Femur (tissue), 1 donor: ENCODE results near the gene CTDSP2.
"Not testable (repeated sequence)": the region's sequence is repeated elsewhere in the genome, so short reads cannot be mapped to it uniquely, and the experiment has no call there.

Source experiments
- DNase-seq: peaks from one replicate; pipeline ENCODE4 v3.0.0-alpha.2; 2017

The CTDSP2 gene, protein sequence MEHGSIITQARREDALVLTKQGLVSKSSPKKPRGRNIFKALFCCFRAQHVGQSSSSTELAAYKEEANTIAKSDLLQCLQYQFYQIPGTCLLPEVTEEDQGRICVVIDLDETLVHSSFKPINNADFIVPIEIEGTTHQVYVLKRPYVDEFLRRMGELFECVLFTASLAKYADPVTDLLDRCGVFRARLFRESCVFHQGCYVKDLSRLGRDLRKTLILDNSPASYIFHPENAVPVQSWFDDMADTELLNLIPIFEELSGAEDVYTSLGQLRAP

DNA sequence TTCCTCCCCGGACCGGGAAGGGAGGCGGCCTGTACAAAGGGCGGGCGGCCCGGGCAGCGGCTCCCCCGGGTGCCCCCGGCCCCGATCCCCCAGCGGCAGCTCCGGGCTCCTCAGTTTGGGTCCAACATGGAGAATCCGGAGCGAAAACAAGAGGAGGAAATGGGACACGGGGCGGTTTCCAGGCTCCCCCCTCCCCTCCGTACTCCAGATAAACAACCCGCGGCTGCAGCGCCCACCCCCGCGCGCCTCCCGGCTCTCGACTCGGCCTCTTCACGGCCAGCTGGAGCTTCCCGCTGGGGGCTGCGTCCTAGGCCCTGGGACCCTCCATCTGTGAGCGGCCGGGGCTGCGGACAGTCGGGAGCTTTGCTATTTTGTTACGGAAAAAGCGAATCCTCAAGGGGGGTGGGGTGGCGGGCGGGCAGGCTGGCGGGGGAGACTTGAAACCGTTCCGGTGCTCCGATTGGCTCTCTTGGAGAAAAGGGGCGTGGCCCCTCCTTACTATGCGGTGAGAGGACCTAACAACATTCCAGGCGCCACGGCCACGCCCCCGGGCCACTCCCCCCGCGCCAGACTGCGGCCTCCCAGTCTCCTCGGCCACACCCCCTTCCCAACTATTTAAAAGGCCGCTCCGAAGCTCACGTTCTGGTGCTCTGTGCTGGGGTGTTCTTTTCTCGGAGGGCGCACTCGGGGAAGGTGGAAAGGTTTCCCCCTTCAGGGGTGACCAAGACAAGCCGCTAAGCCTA lies at the start of gene CTDSP2:
Gene CTDSP2, minus strand, starts transcription at position 153 of the 743 bp plus-strand sequence. CDS start 294 bp downstream, outside the sequence.
- peak; percentile 99 for DNase-seq

DNA sequence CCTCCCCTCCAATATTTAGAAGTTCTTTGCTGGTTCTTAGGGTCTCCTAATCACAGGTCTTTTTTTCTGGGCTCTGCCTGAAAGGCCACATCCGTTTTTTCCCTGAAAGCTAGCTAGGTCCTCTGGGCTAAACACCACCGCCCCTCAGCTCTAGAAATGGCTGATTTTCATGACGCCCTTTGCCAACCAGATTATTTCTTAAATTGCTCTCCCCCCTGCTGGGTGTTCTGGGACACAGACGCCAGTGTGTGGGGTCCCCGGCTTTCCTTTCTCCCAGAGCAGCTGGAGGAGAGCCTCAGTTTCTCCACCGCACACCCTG lies 49.5 kb upstream of the CTDSP2 start:
- DNase-seq: peak; percentile 52

DNA sequence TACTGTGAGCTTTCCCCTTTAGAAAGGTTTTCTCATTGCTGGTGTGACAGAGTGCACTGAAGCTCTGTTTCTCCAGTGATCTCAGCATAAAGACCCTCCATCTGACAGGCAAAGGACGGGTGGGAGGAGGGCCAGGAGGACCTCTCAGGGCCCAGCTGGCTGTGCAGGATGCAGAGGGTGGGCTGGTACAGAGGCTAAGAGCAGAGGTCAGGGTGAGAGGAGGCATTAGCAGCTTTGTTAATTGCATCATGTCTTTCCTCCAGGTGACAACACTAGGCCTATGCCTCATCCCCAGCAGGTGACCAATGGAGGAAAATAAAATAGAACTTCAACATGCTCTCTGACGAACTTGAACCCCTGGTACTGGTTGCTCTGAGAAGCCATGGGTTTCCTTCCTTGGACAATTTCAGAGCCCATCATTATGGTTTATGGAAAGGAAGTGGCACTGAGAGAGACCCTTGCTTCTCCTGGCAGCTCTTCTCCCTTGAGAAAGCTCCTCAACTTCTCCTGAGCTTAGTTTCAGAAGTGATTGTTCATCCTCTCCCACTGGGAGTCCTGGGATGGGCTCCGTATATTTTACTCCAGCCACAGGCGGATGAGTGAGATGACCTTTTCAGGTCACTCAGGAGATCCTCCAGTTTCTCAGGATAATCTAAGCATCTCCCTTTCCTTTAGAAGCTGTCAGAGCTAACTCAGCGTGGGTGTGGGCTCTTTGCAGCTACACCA lies 49.0 kb upstream of the CTDSP2 start:
- no peak for DNase-seq

DNA sequence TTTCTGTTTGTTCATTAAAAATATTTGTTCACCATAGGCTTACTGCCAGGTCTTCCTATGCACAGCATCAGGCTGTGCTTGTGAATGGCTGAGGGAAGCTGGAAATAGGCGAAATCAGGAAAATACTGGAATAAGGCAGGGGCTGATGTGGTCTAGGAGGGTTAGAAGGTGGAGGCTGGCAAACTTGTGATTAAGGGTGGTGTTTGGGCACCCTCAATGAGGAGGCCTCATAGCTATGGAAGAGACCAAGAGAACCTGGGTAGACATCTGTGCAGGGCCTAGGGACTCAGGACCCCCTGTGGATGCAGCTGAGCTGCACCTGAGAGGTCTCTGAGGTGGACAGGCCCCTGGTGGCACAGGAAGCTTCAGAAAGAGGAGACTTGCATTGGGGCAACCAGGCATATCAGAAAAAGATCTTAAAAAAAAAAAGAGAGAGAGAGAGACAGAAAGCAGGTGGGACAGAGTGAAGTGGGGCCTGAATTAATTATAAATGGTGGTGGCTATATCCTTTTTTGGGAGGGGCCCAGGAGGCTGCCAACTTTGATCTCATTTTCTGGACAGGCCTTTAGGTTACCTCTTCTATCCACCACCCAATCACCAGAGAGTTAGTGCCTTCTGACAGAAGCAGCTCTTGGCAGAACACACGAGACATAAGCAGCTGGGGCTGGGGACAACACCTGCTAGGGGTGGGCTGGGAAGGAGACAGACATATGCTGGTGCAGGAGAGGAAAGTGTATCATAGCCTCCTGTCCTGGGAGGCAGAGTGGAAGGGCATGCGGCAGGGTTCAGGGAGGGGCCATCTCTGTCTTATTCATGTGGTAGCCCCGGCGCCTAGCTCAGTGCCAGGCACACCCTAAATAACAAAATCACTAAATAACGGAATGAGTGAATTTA lies 48.1 kb upstream of the CTDSP2 start:
- DNase-seq: peak; percentile 76

DNA sequence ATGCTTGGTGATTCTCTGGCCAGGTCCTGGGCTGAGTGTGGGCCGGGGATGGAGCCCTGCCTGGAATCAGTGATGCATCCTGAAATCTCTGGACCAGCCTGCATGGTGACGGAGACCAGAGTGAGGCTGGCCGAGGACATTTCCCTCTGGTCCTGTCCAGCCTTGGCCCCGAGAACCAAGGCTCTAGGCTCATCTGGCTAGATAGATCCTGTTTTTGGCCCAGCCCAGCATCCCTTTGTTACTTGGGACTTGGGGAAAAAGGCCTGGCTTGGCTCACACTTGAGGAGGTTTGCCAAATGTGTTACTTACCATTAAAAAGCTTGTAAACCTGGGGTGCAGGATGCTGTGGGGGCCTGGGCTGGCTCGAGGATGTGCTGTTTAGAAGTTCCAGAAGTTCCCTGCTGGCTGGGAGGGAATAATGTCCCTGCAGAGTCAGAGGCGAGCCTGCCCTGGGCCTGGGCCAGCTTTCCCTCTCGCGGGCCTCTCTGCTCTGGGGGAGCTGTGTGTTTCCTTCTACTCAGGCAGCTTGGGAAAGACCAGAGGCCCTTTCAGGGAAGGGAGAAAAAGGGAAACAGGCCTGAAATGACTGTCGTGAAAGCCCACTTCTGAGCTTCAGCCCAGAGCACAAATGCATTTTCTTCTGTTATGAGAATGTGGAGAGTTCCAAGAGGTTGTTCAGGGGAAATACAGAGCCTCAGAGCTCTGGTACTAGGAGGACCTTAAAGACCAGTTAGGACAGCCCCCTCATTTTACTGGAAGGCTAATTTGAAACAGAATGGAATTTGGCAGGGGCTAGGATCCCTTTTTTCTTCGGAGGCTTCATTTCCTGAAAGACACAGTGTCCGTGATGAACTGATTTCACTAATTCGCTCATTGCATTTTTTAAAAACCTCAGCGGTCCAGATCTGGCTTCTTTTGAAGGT lies 47.2 kb upstream of the CTDSP2 start:
- peak; percentile 98 for DNase-seq

DNA sequence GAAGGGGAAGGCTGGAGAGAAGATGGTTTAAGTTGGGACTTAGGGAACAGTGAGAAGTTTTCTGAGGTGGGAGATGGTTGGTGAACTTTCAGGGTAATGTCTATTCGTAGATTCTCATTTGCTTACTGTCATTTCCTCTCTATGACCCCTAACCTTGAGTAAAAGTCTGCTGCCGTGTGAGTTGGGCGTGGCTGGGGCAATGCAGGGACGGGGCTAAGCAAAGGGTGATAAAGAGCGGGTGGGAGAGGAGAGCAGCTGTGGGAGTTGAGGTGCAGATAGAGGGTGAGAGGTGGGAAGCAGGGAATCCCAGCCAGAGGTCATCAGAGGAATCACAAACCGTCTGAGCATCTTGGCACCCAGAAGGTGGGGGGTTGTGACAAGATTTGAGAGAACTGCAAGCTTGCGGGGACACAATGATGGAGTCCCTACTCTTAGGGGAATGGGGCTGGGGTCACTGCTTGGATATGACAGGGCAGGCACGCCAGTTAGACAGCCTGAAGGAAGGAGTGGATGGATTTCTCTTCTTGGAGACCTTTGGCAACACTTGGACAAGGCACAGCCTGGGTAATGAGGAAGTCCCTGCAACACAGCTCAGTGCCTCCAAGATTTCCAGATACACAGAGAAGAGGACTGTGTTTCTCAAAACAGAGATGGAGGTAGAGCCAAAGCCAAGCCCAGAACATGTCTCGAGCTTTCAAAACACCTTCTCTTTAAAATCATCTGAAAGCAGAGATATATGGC lies 45.9 kb upstream of the CTDSP2 start:
- no peak for DNase-seq

DNA sequence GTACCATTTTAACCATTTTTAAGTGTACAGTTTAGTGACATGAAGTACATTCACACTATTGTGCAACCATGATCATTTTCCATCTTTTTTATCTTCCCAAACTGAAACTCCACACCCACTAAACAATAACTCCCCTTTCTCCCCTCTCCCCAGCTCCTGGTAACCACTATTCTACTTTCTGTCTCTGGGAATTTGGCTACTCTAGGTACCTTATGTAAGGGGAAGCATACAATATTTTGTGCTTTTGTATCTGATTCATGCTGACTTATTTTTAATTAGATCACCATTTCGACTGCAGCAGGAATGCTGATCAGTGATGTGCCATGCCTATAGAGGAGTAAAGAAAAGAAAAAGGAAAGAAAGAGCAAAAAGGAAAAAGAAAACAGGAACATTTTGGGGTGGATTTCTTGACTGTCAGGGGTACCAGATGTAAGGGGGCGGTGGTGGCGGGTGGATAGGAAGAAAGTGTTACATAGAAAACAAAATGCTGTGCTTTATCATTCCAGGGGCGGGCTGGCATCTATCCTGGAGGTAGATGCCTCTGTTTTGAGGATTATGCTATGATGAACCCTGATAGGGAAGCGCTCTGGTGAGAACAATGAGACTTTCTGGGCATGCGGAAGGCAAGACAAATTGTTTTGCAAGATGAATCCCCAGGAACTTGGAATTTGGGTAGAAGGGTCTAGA lies 45.2 kb upstream of the CTDSP2 start:
- DNase-seq: no peak

DNA sequence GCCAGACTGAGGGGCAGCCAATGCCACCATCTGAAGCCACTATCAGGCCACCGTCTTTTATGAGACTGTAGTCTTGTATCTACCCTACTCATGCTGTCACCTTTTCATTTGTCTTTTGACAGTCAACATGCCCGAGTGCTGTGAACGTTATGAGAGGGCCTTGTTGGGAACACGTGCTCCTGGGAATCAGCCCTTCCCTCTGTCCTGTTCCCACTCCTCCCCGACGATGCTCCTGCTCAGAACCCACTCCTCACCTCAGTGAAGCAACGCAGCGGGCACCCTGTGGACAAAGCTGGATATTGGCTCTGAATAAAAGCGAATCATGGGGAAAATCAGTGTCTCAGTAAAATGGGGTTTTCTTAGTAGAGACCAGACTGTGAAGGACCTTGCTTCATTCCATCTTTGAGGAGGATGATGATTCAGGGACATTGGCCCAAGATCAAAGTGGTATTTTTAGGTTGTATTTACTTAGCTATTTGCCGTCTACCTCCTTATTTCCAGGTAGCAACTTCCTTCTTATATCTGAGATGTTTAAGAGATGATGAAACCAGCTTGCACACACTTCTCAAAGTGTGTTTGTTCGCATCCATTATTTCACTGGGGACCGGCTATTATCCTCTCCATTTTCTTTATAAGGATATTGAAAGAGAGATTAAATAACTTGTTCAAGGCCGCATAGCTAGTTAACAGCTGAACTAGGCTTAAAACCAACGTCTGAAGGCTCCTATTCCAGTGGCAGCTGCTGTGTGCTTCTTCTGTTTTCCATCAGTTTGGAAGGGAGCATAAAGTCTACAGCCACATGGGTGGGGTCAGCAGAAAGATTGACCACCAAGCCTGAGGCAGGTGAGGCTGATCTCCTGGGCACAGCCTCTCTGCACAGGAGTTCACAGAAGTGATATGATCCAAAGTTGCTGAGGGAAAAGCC lies 43.9 kb upstream of the CTDSP2 start:
- DNase-seq: no peak

DNA sequence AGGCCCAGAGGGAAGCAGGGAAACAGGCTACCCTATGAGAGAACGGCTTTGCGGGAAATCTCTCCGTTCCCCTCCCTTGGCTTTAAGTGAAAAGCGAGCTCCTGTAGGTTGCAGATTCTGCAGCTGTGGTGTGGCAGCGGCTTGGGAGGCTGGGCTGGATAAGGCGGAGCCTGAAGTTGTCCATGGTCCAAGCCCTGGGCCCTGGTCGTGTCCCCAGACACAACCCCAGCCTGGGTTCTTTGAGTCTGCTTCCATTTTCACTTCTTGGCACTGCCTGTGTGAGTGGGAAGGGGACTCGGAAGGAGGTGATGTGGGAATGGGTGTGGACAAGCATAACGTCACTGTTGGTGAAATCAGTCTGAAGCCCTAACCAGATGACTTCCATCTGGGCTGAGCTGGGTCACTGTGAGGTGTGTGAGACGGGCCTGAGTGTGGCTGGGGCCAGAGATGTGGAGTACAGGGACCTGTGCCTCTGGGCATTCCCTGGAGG lies 43.0 kb upstream of the CTDSP2 start:
- DNase-seq: peak; percentile 93

DNA sequence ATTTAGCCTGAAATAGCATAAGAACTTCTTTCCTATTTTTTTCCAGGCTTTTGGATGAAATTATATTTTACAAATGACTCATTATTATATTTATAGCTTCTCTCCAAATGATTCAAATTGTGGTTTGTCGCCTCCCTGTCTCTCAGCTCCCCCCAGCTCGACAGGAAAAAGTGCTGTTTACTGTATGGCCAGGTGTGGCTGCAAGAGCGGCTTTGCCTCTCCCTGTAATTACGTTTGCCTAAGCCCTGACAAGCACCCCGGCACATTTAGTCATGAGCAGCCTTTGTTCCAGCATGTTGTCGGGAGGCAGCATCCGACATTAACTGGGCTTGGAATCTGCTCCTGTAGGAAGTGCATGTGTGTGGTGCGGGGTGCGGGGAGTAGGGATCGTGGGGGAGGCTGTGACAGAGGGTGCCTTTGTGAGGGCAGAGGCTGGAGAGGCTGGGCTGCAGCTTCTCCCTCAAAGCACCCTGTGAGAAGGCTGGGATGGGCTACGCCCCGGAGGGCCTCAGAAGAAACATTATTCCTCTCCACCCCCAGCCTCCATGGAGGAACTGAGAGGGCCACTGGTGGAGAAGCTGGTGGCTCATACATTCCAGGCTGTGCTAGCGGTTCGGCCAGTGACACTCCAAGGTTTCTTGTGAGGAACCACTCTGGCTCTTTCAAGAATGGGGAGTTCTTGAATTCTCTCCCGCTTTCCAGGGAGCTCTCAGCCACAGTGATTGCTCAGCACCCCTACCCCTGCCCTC lies 42.1 kb upstream of the CTDSP2 start:
- DNase-seq: peak; percentile 74

DNA sequence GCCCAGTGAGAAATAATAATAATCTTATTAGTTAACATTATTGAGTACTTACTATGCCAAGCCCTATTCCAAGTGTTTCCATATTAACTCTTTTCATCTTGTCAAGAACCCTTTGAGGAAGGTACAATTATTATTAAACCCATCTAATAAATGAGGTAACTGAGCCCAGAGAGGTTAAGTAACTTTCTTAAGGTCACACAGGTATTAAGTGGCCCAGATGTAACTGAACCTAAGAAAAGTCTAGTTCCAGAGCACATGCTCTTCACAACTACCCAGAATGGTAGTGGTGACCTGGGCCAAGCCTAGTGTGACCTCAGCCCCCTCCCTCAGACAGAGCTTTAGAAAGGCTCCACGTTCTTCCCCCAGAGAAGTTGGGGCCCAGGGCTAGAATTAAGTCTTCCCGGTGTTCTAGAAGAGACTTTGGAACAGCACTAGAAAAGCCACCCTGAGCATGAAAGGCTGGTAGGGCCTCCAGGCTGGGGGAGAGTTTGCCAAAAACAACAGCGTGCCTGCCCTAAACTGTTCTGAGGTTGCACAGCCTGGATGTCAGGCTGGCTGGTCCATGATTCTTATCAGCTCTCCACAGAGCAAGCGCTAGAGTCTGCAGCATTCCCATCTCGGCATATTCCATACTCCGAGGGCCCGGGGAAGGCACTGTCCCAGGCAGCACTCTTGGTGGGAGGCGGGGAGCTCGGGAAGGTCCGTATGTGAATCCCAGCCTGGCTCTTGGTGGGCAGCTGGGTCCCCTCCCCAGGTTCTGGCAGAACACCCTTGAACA lies 41.3 kb upstream of the CTDSP2 start:
- peak; percentile 70 for DNase-seq

DNA sequence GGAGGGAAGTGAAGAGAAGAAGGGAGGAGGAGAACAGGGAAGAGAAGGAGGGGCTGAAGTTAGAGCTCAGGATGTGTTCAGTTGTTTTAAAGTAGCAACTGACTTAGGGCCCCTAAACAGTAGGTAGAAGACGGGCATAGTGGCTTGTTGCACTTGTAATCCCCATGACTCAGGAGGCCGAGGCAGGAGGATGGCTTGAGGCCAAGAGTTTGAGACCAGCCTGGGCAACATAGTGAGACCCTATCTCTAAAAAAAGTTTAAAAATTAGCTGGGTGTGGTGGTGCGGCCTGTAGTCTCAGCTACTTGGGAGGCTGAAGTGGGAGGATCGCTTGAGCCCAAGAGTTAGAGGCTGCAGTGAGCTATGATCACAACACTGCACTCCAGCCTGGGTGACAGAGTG lies 40.4 kb upstream of the CTDSP2 start:
- DNase-seq: not testable (repeated sequence)

DNA sequence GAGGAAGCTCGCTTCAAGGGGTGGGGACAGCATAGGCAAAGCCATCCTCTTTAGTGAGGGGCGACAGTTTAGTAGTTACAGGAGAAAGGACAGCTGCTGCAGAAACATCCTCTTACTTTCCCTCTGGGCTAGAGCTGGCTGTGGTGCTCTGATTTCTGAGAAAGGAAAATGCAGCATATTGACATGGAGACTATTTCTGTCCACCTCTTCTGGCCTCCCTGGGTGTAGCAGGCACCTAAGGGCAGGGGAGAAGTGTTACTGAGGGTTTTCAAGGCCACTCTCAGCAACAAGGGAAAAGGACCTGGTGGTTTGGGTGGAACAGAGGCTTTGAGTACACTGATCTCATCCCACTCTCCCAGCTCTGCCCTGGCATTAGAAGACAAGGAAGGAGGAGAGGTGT lies 40.0 kb upstream of the CTDSP2 start:
- peak; percentile 38 for DNase-seq

DNA sequence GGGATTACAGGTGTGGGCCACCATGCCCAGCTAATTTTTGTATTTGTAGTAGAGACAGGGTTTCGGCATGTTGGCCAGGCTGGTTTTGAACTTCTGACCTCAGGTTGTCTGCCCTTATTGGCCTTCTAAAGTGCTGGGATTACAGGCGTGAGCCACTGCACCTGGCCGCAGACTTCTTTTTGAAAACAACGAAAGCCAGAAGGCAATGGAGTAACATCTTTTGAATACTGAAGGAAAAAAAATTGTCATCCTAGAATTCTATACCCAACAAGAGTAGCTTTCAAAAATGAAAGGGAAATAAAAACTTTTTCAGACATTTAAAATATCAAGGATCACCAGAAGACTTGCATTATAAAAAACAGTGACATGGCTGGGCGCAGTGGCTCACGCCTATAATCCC lies 38.7 kb upstream of the CTDSP2 start:
- DNase-seq: no peak

DNA sequence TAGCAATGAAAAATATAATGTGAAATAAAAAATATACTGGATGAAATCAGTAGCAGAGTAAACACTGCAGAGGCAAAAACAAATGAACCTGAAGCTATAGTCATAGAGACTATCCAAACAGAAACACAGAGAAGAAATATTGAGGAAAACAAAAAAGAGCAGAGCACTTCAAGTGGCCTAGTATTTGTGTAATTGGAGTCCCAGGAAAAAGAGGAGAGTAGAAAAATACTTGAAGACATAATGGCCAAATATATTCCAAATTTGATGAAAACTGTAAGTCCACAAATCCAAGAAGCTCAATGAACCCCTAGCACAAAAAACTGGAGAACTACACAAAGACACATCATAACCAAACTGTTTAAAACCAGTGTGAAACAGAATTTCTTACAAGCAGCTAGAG lies 37.2 kb upstream of the CTDSP2 start:
- DNase-seq: no peak

DNA sequence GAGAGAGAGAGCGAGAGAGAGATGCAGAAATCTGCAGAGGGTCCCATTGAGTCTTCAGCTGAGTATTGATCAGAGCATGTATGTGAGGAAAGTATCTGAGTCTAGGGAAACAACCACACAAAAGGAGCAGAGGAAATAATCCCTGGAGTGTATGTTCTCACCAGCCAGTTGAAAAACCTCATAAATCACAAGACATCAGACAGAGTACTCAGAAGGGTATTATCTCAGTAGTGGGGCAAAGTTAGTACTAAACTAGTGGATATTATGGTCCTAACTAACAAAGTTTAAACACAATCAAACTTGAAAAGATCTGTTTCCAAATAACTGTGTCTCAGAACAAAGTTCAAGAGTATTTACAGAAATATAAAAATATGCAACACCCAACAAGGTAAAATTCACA lies 36.5 kb upstream of the CTDSP2 start:
- no peak for DNase-seq

DNA sequence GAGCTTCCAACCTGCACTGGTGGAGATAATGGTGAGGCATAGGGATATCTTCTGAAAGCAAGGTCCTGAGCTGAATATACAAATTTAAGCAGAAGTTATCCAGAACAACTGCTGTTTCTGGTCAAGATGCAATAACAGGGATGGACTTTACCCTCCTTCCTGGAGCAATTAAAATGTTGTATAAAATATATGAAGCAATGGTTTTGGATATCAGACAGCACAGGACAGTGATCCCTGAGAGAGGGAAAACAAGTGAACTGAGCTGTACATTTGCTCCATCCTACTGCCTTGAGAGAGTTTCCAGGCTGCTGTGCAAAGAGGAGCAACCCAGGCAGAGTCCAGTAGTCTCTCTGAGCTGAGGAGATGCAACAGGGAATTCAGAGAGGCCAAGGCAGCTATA lies 36.0 kb upstream of the CTDSP2 start:
- no peak for DNase-seq

DNA sequence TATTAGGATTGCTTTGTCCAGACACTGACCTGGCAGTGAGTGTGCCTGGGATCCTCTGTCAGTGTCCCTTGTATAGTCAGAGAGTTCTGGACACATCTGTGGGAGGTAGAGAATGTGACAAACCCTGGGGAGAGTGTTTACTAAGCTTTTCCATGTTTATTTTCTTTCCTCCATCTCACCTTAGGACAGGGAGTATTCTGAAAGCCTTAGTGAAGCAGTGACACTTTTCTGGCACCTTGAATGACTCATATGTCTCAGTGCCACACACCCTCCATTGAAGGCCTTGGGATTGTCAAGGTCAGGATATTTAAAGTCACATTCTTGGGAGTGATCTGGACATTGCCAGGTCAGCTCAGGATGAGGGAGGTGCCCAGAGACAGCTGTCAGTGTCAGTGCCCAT lies 34.9 kb upstream of the CTDSP2 start:
- DNase-seq: no peak
